Measurements from ENCODE around the gene MBD4. TPM values are rescaled to one million over a fixed set of nuclear protein-coding genes. Genes with fewer than 3 reads are reported as not detected.

Gene MBD4
- total RNA-seq, 2 experiments from 2014 or later: 50.9 to 51.0 TPM

- CTCF ChIA-PET: no interaction called here
- Mint-ChIP-seq H3K27me3 (ENCODE audit: low read depth) (no peaks in the 10 kb centered on the region), H3K4me1 (ENCODE audit: low read depth) (peaks cover 44% of the 10 kb centered on the region), H3K36me3 (ENCODE audit: low read depth) (peaks cover 4% of the 10 kb centered on the region), H3K4me3 (no peak overlapping the region), H3K9me3 (no peaks in the 10 kb centered on the region), H3K27ac (peak overlapping the region; percentile 2)
- peak; percentile 46 for DNase-seq
- intact Hi-C loops (cut with micrococcal nuclease): loop anchor here (10.0 kb wide), 1 partner anchor 310 kb away; no protein-coding TSS in a partner anchor
Observed at GRCh38 chr3:129425213-129425612, 14.5 kb downstream of the MBD4 start.

- no peaks in the 10 kb centered on the region for H3K9me3 Mint-ChIP-seq
- H3K27ac Mint-ChIP-seq: peak overlapping the region; percentile 85
- peaks cover 4% of the 10 kb centered on the region for H3K36me3 Mint-ChIP-seq (ENCODE audit: low read depth)
- no peaks in the 10 kb centered on the region for H3K27me3 Mint-ChIP-seq (ENCODE audit: low read depth)
- intact Hi-C loops (cut with micrococcal nuclease): loop anchor here (1.0 to 10.0 kb wide), 3 partner anchors 16 to 310 kb away; partner anchors contain the start of gene IFT122
- peak; percentile 67 for DNase-seq
- H3K4me3 Mint-ChIP-seq: no peak overlapping the region
- H3K4me1 Mint-ChIP-seq (ENCODE audit: low read depth): peaks cover 38% of the 10 kb centered on the region
- CTCF ChIA-PET: no interaction called here
Observed at GRCh38 chr3:129424185-129424841, 15.4 kb downstream of the MBD4 start.

- intact Hi-C loops (cut with micrococcal nuclease): loop anchor here (10.0 kb wide), 1 partner anchor 308 kb away; no protein-coding TSS in a partner anchor
- no peak for DNase-seq
- H3K36me3 Mint-ChIP-seq (ENCODE audit: low read depth): no peaks in the 10 kb centered on the region
- CTCF ChIA-PET: interaction anchor here (0.6 kb wide), 3 partner anchors 8 to 121 kb away, joined by 3 read pairs; no protein-coding TSS in a partner anchor
- H3K9me3 Mint-ChIP-seq: no peaks in the 10 kb centered on the region
- peaks cover 24% of the 10 kb centered on the region for H3K4me1 Mint-ChIP-seq (ENCODE audit: low read depth)
- no peak overlapping the region for H3K4me3 Mint-ChIP-seq
- no peaks in the 10 kb centered on the region for H3K27me3 Mint-ChIP-seq (ENCODE audit: low read depth)
- no peak overlapping the region for H3K27ac Mint-ChIP-seq
Observed at GRCh38 chr3:129422897-129423296, 16.9 kb downstream of the MBD4 start.

- CTCF ChIA-PET: interaction anchor here (0.6 kb wide), 2 partner anchors 8 to 69 kb away, joined by 3 read pairs; no protein-coding TSS in a partner anchor
- intact Hi-C loops (cut with micrococcal nuclease): loop anchor here (10.0 kb wide), 1 partner anchor 307 kb away; no protein-coding TSS in a partner anchor
- no peak overlapping the region for H3K27ac Mint-ChIP-seq
- H3K4me1 Mint-ChIP-seq (ENCODE audit: low read depth): peaks cover 20% of the 10 kb centered on the region
- H3K27me3 Mint-ChIP-seq (ENCODE audit: low read depth): no peaks in the 10 kb centered on the region
- no peaks in the 10 kb centered on the region for H3K36me3 Mint-ChIP-seq (ENCODE audit: low read depth)
- no peaks in the 10 kb centered on the region for H3K9me3 Mint-ChIP-seq
- DNase-seq: no peak
- no peak overlapping the region for H3K4me3 Mint-ChIP-seq
Observed at GRCh38 chr3:129421988-129422745, 17.6 kb downstream of the MBD4 start.

GRCh38 chr3:129421236-129421883 lies 18.4 kb downstream of the MBD4 start:
- Mint-ChIP-seq H3K9me3 (no peaks in the 10 kb centered on the region), H3K4me3 (no peak overlapping the region), H3K27me3 (ENCODE audit: low read depth) (no peaks in the 10 kb centered on the region), H3K4me1 (ENCODE audit: low read depth) (peaks cover 20% of the 10 kb centered on the region), H3K27ac (no peak overlapping the region), H3K36me3 (ENCODE audit: low read depth) (no peaks in the 10 kb centered on the region)
- CTCF ChIA-PET: no interaction called here
- no peak for DNase-seq
- intact Hi-C loops (cut with micrococcal nuclease): loop anchor here (10.0 kb wide), 1 partner anchor 307 kb away; no protein-coding TSS in a partner anchor

GRCh38 chr3:129419476-129419875 lies 20.3 kb downstream of the MBD4 start:
- intact Hi-C loops (cut with micrococcal nuclease): no loop called here
- H3K36me3 Mint-ChIP-seq (ENCODE audit: low read depth): no peaks in the 10 kb centered on the region
- DNase-seq: no peak
- H3K4me1 Mint-ChIP-seq (ENCODE audit: low read depth): peaks cover 9% of the 10 kb centered on the region
- H3K27ac Mint-ChIP-seq: no peak overlapping the region
- H3K4me3 Mint-ChIP-seq: no peak overlapping the region
- no peaks in the 10 kb centered on the region for H3K27me3 Mint-ChIP-seq (ENCODE audit: low read depth)
- CTCF ChIA-PET: no interaction called here
- H3K9me3 Mint-ChIP-seq: no peaks in the 10 kb centered on the region

- H3K36me3 Mint-ChIP-seq (ENCODE audit: low read depth): no peaks in the 10 kb centered on the region
- intact Hi-C loops (cut with micrococcal nuclease): no loop called here
- CTCF ChIA-PET: no interaction called here
- H3K27me3 Mint-ChIP-seq (ENCODE audit: low read depth): no peaks in the 10 kb centered on the region
- no peak overlapping the region for H3K27ac Mint-ChIP-seq
- H3K4me1 Mint-ChIP-seq (ENCODE audit: low read depth): no peaks in the 10 kb centered on the region
- no peaks in the 10 kb centered on the region for H3K9me3 Mint-ChIP-seq
- no peak for DNase-seq
- H3K4me3 Mint-ChIP-seq: no peak overlapping the region
Observed at GRCh38 chr3:129418041-129418973, 21.4 kb downstream of the MBD4 start.

- no peaks in the 10 kb centered on the region for H3K27me3 Mint-ChIP-seq (ENCODE audit: low read depth)
- no peak for DNase-seq
- CTCF ChIA-PET: no interaction called here
- intact Hi-C loops (cut with micrococcal nuclease): no loop called here
- H3K27ac Mint-ChIP-seq: no peak overlapping the region
- no peaks in the 10 kb centered on the region for H3K36me3 Mint-ChIP-seq (ENCODE audit: low read depth)
- H3K4me1 Mint-ChIP-seq (ENCODE audit: low read depth): no peaks in the 10 kb centered on the region
- no peaks in the 10 kb centered on the region for H3K9me3 Mint-ChIP-seq
- H3K4me3 Mint-ChIP-seq: no peak overlapping the region
Observed at GRCh38 chr3:129417326-129417725, 22.4 kb downstream of the MBD4 start.

GRCh38 chr3:129416415-129416814 lies 23.3 kb downstream of the MBD4 start:
- H3K36me3 Mint-ChIP-seq (ENCODE audit: low read depth): no peaks in the 10 kb centered on the region
- H3K4me1 Mint-ChIP-seq (ENCODE audit: low read depth): no peaks in the 10 kb centered on the region
- intact Hi-C loops (cut with micrococcal nuclease): no loop called here
- CTCF ChIA-PET: no interaction called here
- H3K27me3 Mint-ChIP-seq (ENCODE audit: low read depth): no peaks in the 10 kb centered on the region
- H3K9me3 Mint-ChIP-seq: no peaks in the 10 kb centered on the region
- no peak for DNase-seq
- H3K4me3 Mint-ChIP-seq: no peak overlapping the region
- H3K27ac Mint-ChIP-seq: no peak overlapping the region

- CTCF ChIA-PET: no interaction called here
- no peaks in the 10 kb centered on the region for H3K4me1 Mint-ChIP-seq (ENCODE audit: low read depth)
- no peaks in the 10 kb centered on the region for H3K9me3 Mint-ChIP-seq
- H3K4me3 Mint-ChIP-seq: no peak overlapping the region
- H3K27me3 Mint-ChIP-seq (ENCODE audit: low read depth): no peaks in the 10 kb centered on the region
- H3K27ac Mint-ChIP-seq: no peak overlapping the region
- DNase-seq: no peak
- intact Hi-C loops (cut with micrococcal nuclease): no loop called here
- no peaks in the 10 kb centered on the region for H3K36me3 Mint-ChIP-seq (ENCODE audit: low read depth)
Observed at GRCh38 chr3:129415830-129416229, 23.9 kb downstream of the MBD4 start.

GRCh38 chr3:129415378-129415777 lies 24.4 kb downstream of the MBD4 start:
- no peaks in the 10 kb centered on the region for H3K4me1 Mint-ChIP-seq (ENCODE audit: low read depth)
- intact Hi-C loops (cut with micrococcal nuclease): no loop called here
- H3K27ac Mint-ChIP-seq: no peak overlapping the region
- H3K27me3 Mint-ChIP-seq (ENCODE audit: low read depth): no peaks in the 10 kb centered on the region
- no peak for DNase-seq
- H3K36me3 Mint-ChIP-seq (ENCODE audit: low read depth): no peaks in the 10 kb centered on the region
- H3K9me3 Mint-ChIP-seq: no peaks in the 10 kb centered on the region
- no peak overlapping the region for H3K4me3 Mint-ChIP-seq
- CTCF ChIA-PET: interaction anchor here (2.0 kb wide), 1 partner anchor 32 kb away, joined by 5 read pairs; no protein-coding TSS in a partner anchor
